HG03565 (cell line): Measurements from ENCODE around the gene BRD7.

Experiments used
- ATAC-seq: cut with Tn5 transposase; IDR thresholded peaks from one replicate; pipeline ENCODE4 v1.9.1; 2021; ENCODE audit warnings: mild to moderate bottlenecking, moderate library complexity; ENCODE audit not compliant: unreplicated experiment

Gene BRD7

GRCh38 chr16:50390371-50390771 is 21.6 kb upstream of the BRD7 start:
- no peak for ATAC-seq

DNA sequence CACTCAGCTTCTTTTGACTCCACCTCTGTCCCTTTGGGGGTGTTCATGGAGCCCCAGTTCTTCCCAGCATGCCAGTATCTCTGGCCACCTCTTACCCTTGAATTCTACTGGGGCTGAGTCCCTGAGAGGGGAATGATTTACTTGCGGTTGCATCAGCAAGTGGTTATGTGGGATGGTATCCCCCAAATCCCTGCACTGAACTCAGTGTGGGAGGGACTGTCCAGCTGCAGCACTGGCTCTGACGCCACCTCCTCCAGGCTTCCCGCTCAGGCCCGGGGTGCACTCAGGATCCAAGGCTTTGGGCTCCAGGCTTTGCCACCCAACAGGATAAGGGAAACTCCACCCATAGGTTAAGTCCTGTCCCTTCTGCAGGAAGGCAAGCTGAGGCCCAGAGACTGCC is 21.1 kb upstream of the BRD7 start:
- ATAC-seq: no peak

GRCh38 chr16:50388496-50388895 is 19.7 kb upstream of the BRD7 start:
- no peak for ATAC-seq

DNA sequence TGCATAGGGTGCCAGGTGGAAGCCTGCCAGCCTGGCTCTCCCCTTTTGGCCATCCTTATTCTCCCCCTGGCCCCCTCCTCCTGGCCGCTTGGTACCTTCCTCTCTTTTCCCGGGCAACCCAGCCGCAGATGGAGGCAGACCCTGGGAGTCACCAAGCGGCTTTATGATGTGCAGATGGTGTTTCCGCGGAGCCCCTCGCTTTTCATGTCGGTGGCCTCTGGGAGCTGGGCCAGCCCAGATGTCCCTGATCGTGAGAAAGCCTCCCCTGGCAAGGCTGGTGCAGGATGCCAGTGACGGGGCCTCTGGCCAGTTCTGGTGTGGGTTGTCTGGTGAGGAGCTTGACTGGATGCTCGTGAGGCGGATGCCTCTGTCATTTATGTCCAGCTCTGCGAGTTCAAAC is 18.0 kb upstream of the BRD7 start:
- ATAC-seq: no peak

DNA sequence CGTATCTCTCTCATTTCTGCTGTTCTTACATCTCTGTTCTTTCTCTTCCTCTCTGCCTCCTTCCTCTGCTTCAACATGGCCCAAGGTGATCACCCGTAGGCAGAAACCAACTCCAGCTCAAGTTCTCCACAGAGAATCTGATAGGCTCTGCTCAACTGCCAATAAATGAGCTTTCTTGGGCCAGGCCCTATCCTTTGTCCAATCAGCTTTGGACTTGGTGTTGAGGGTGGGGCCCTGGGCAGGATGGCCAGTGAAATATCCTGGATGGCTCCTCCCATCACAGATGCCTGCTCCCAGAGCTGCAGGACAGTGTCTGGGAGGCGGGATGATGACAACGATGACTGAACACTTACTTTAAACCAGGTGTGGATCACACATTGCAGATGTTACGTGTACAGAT is 17.4 kb upstream of the BRD7 start:
- ATAC-seq: no peak

GRCh38 chr16:50384500-50385135 is 15.8 kb upstream of the BRD7 start:
- no peak for ATAC-seq

GRCh38 chr16:50381679-50382440 is 13.1 kb upstream of the BRD7 start:
- no peak for ATAC-seq

GRCh38 chr16:50378417-50378816 is 9.6 kb upstream of the BRD7 start:
- no peak for ATAC-seq

GRCh38 chr16:50377001-50377400 is 8.2 kb upstream of the BRD7 start:
- ATAC-seq: no peak

DNA sequence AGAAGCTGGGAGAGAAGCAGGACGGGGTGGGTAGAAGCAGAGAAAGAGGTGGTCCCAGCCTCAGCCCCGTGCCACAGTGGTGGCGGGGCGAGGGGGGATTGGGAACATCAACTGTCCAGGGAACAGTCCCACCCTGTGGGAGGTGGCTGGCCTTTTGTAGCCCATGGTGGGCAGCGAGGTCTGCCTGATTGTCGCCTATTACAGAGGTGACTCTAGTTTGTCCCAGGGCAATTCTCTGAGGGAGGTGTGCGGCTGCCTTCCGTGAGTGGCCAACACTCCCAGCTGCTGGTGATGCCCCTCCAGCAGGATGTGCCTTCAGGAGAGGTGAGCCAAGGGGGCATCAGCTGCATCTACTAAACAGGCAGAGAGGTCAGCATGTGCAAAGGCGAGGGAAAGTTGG is 5.0 kb upstream of the BRD7 start:
- ATAC-seq: no peak

GRCh38 chr16:50373345-50373701 is 4.5 kb upstream of the BRD7 start:
- ATAC-seq: no peak

- ATAC-seq: no peak
These were observed 4.0 kb upstream of the BRD7 start for GRCh38 chr16:50372611-50373344.

- ATAC-seq: no peak
These were observed 3.3 kb upstream of the BRD7 start for GRCh38 chr16:50371936-50372595.

GRCh38 chr16:50371036-50371716 is 2.4 kb upstream of the BRD7 start:
- ATAC-seq: no peak

DNA sequence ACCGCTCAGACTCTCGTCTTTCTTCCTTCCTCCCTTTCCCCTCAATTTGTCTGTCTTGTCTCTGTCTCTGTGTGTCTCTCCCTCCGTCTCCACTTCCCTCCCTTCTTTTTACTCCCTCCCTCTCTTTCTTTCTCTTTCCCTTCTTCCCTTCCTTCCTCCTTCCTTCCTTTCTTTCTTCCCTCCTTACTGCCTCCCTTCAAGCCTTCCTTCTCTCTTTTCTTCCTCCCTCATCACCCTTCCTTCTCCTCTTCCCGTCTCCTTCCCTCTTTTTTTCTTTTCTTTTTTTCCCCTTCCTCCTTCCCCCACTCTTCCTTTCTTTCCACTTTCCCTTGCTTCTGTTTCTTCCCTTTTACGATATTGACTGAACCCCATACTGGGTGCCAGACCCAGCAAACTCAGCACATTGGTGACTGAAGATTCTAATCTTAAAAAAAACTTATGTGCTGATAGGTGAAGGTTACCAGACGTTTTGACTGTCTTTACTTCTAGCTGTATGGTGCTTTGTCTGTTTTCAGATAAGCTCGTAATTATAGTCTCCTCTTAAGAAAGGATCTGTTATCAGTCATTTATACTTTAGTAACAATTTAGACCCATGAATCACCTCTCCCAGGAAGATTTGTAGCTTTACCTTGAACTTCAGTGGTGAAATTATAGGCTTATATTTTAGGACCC is 481 bp upstream of the BRD7 start:
- ATAC-seq: no peak

DNA sequence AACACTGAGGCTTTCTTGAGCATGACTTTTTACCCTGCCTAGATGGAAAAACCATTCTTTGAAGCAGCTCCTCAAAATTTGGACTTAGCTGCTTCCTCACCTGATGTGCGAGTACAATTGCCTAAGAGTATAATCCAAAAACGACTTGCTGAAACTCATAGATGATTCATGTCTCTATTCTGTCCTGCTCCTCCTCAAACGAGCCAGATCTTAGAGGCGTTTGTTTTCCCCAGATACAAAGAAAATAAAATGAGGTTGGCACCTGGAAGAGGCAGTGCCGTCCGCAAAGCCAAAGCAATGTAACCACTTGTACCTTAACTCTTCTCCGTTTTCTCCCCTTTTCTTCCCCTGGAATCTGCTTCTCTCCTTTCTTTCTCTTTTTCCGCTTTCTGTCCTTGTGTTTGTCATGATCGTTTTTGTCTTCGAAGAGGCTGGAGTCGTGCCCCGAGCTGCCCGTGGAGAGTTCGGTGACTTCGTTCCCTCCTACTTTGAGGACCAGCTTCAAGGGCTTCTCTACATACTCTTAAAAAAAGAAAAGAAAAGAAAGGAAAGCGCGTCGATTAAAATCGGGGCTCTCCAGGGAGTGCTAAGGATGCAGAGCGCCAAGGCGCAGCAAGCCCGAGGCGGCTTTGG is 895 bp downstream of the BRD7 start:
- no peak for ATAC-seq

DNA sequence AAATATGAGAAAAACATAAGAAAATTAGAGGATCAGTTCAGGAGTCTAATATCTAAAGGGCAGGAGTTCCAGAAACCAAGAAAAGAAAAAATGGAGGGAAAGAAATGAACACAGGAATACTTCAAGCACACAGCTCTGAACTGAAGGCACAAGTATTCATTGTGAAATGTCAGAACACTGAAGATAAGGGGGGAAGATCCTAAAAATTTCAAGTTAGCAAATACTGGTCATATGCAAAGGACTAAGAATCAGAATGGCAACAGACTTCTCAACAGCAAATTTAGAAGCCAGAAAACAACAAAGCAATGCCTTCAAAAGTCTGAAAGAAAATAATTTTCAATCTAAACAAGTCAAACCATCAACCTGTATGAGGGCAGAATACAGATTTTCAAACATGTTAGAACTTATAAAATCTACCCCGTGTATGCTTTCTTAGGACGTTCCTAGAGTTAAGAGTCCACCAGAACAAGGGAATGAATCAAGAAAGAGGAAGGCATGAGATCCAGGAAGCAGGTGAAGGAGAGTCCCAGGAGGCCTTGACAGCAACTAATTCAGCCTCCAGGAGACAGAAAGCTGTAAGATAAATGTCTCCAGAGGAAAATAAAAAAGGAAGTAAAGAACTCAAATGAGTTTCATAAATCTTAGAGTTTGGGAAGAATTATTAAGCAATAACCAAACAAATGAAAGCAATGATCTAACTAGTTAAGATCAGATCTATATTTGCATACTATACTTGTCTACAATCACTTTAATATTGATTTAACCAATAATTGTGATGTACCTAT is 2.8 kb downstream of the BRD7 start:
- no peak for ATAC-seq

GRCh38 chr16:50363656-50364055 is 5.1 kb downstream of the BRD7 start:
- no peak for ATAC-seq

- no peak for ATAC-seq
These were observed 8.0 kb downstream of the BRD7 start for GRCh38 chr16:50360779-50361178.
